Measurements from ENCODE around the gene C10orf71.

C10orf71 gene

GRCh38 chr10:49296836-49297235, 2.1 kb upstream of the C10orf71 start:
- DNase-seq: no peak

- no peak for DNase-seq
These were observed 926 bp upstream of the C10orf71 start for GRCh38 chr10:49297818-49298670.

- no peak for DNase-seq
These were observed 343 bp upstream of the C10orf71 start for GRCh38 chr10:49298671-49298982.

- no peak for DNase-seq
These were observed 808 bp downstream of the C10orf71 start for GRCh38 chr10:49299816-49300139.

- no peak for DNase-seq
These were observed 1.4 kb downstream of the C10orf71 start for GRCh38 chr10:49300140-49300974.

- DNase-seq: no peak
These were observed 2.3 kb downstream of the C10orf71 start for GRCh38 chr10:49301302-49301701.

GRCh38 chr10:49302088-49302487, 3.1 kb downstream of the C10orf71 start:
- DNase-seq: no peak

GRCh38 chr10:49303711-49304110, 4.7 kb downstream of the C10orf71 start:
- no peak for DNase-seq

- no peak for DNase-seq
These were observed 5.2 kb downstream of the C10orf71 start for GRCh38 chr10:49304137-49304536.

- DNase-seq: no peak
These were observed 9.0 kb downstream of the C10orf71 start for GRCh38 chr10:49307921-49308320.

GRCh38 chr10:49308881-49309280, 9.9 kb downstream of the C10orf71 start:
- DNase-seq: no peak

GRCh38 chr10:49309691-49310411, 10.9 kb downstream of the C10orf71 start:
- DNase-seq: peak; percentile 50

- peak; percentile 58 for DNase-seq
These were observed 11.5 kb downstream of the C10orf71 start for GRCh38 chr10:49310460-49310859.

GRCh38 chr10:49310901-49311554, 12.1 kb downstream of the C10orf71 start:
- no peak for DNase-seq

GRCh38 chr10:49311555-49312236, 12.7 kb downstream of the C10orf71 start:
- no peak for DNase-seq

- no peak for DNase-seq
These were observed 13.4 kb downstream of the C10orf71 start for GRCh38 chr10:49312246-49312869.

GRCh38 chr10:49313501-49314070, 14.6 kb downstream of the C10orf71 start:
- no peak for DNase-seq

- no peak for DNase-seq
These were observed 15.8 kb downstream of the C10orf71 start for GRCh38 chr10:49314806-49315205.

- no peak for DNase-seq
These were observed 19.1 kb downstream of the C10orf71 start for GRCh38 chr10:49318028-49318427.

GRCh38 chr10:49318755-49319154, 19.8 kb downstream of the C10orf71 start:
- no peak for DNase-seq

GRCh38 chr10:49319206-49319605, 20.2 kb downstream of the C10orf71 start:
- no peak for DNase-seq

GRCh38 chr10:49320191-49320590, 21.2 kb downstream of the C10orf71 start:
- DNase-seq: no peak

All from activated CD4-positive, alpha-beta T cell treated with anti-CD3 and anti-CD28 coated beads, Interleukin-2, Interleukin-6, amounts not matched to agents 100 ng/mL and 50 ng/mL, durations not matched to agents 16 hours and 8 hours (primary cell).